ENCODE results near the gene PARD6B.
"Not testable (repeated sequence)": the region's sequence is repeated elsewhere in the genome, so short reads cannot be mapped to it uniquely, and the experiment has no call there.

The PARD6B gene

GRCh38 chr20:50712771-50713656 lies 18.4 kb upstream of the PARD6B start:
- no peak for TF ChIP-seq ARNTL (CRISPR knock-in tag; IDR thresholded peaks at IDR 0.05; ENCODE audit: borderline replicate concordance, low read depth)
- no peak for TF ChIP-seq ZNF565 (CRISPR knock-in tag; conservative IDR thresholded peaks at IDR 0.05; ENCODE audit: low read depth)
- no peak for TF ChIP-seq ZNF70 (CRISPR knock-in tag; IDR thresholded peaks at IDR 0.05)
- TF ChIP-seq PATZ1 (CRISPR knock-in tag; IDR thresholded peaks at IDR 0.05; ENCODE audit: borderline replicate concordance), result no peak
- no peak for TF ChIP-seq ISL1 (CRISPR knock-in tag; IDR thresholded peaks at IDR 0.05)
- no peak for TF ChIP-seq CSDC2 (CRISPR knock-in tag; IDR thresholded peaks at IDR 0.05)
- no peak for TF ChIP-seq ZNF8 (CRISPR knock-in tag; IDR thresholded peaks at IDR 0.05)
- TF ChIP-seq POU6F1 (CRISPR knock-in tag; IDR thresholded peaks at IDR 0.05; ENCODE audit: borderline replicate concordance, low read depth), result no peak
- TF ChIP-seq GLIS3 (CRISPR knock-in tag; IDR thresholded peaks at IDR 0.05), result no peak
- TF ChIP-seq TSHZ2 (CRISPR knock-in tag; IDR thresholded peaks at IDR 0.05), result no peak
- no peak for TF ChIP-seq ZC3H10 (CRISPR knock-in tag; IDR thresholded peaks at IDR 0.05)
- TF ChIP-seq ESRRG (CRISPR knock-in tag; IDR thresholded peaks at IDR 0.05), result no peak
- TF ChIP-seq BACH2 (CRISPR knock-in tag; IDR thresholded peaks at IDR 0.05; ENCODE audit: borderline replicate concordance), result no peak
- no peak for TF ChIP-seq OSR1 (CRISPR knock-in tag; IDR thresholded peaks at IDR 0.05)
- no peak for TF ChIP-seq PPARA (CRISPR knock-in tag; IDR thresholded peaks at IDR 0.05; ENCODE audit: borderline replicate concordance)
- TF ChIP-seq CREB5 (CRISPR knock-in tag; IDR thresholded peaks at IDR 0.05; ENCODE audit: low read depth), result no peak
- no peak for ATAC-seq

- peak; percentile 76 for ATAC-seq
- TF ChIP-seq ISL1 (CRISPR knock-in tag; IDR thresholded peaks at IDR 0.05), result no peak
- no peak for TF ChIP-seq POU6F1 (CRISPR knock-in tag; IDR thresholded peaks at IDR 0.05; ENCODE audit: borderline replicate concordance, low read depth)
- TF ChIP-seq TCF4 (CRISPR knock-in tag; IDR thresholded peaks at IDR 0.05; ENCODE audit: borderline replicate concordance), result no peak
- no peak for TF ChIP-seq ARNTL (CRISPR knock-in tag; IDR thresholded peaks at IDR 0.05; ENCODE audit: borderline replicate concordance, low read depth)
- no peak for TF ChIP-seq ZFP30 (CRISPR knock-in tag; IDR thresholded peaks at IDR 0.05)
- no peak for TF ChIP-seq PATZ1 (CRISPR knock-in tag; IDR thresholded peaks at IDR 0.05; ENCODE audit: borderline replicate concordance)
- TF ChIP-seq GLIS3 (CRISPR knock-in tag; IDR thresholded peaks at IDR 0.05), result no peak
- TF ChIP-seq PPARA (CRISPR knock-in tag; IDR thresholded peaks at IDR 0.05; ENCODE audit: borderline replicate concordance), result no peak
- no peak for TF ChIP-seq RARB (CRISPR knock-in tag; IDR thresholded peaks at IDR 0.05)
- TF ChIP-seq CSDC2 (CRISPR knock-in tag; IDR thresholded peaks at IDR 0.05), result no peak
- TF ChIP-seq BACH2 (CRISPR knock-in tag; IDR thresholded peaks at IDR 0.05; ENCODE audit: borderline replicate concordance), result no peak
- TF ChIP-seq ZC3H10 (CRISPR knock-in tag; IDR thresholded peaks at IDR 0.05), result no peak
- no peak for TF ChIP-seq ZFP3 (CRISPR knock-in tag; IDR thresholded peaks at IDR 0.05)
- TF ChIP-seq ZNF565 (CRISPR knock-in tag; conservative IDR thresholded peaks at IDR 0.05; ENCODE audit: low read depth), result no peak
- no peak for TF ChIP-seq ZNF70 (CRISPR knock-in tag; IDR thresholded peaks at IDR 0.05)
- no peak for TF ChIP-seq ESRRG (CRISPR knock-in tag; IDR thresholded peaks at IDR 0.05)
- no peak for TF ChIP-seq ZNF8 (CRISPR knock-in tag; IDR thresholded peaks at IDR 0.05)
Measured at GRCh38 chr20:50713657-50714101, 17.7 kb upstream of the PARD6B start.

- not testable (repeated sequence) for ATAC-seq
Measured at GRCh38 chr20:50714426-50714825, 17.0 kb upstream of the PARD6B start.
